ENCODE results near the gene PDZRN3.

The PDZRN3 gene

DNA sequence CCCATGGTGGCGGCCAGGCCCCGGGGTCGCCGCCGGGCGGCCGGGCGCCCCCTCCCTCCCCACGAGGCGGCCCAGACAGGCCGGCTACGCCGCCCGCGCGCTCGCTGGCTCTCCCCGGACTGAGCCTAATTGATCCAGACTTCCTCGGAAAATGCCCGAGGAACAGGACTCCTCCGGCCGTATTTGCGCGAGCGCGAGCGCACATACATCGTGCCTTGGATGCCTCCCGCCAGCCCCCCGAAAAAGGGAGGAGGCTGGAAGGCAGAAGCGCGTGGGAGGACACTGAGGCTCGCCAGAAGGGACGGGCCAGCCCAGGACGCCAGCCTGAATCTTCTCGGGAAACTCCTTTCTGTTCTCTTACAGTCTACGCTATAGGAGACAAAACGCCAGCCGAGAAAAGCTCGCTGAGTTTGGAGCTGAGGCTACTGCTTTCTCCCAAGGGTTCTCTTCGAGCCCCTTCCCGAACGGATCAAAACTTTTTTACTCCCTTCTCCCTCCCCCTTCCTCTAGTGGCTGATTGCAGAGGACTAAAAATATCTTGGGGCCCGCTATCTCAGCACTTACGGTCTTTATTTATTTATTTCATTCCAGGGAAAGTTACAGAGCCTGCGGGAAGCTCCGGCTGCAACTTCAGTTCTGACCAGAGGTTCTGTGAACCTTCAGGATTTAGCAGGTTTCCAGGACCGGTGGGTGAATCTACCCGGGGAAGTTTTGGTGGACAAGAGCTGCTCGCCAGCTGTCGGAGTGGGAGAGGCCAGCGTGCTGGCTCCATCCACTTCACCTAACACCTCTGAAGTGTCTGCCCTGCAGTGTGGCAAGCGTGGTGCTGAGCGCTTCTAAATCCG, at the start of gene PDZRN3:
TSS of gene PDZRN3 (minus strand) at position 121 of the 845 bp plus-strand sequence.
- peak; percentile 8 for DNase-seq

DNA sequence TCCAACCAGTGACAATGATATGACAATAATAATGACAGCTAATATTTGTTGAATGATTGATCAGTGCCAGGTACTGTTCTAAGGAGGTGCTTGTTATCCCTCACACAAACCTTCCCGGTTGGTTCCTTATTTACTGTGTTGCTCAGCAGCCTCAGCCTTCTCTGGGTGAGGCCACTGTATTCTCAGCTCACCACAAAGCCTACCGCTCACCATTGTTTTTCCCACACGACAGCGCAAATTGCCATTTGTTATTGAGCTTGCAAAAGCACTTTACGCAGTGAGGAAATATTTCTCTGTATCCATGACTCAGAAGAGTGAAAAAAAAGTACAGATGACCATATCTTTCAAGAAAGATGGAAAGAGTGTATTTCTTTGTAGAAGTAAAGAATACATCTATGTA, 49.5 kb upstream of the PDZRN3 start:
- no peak for DNase-seq

DNA sequence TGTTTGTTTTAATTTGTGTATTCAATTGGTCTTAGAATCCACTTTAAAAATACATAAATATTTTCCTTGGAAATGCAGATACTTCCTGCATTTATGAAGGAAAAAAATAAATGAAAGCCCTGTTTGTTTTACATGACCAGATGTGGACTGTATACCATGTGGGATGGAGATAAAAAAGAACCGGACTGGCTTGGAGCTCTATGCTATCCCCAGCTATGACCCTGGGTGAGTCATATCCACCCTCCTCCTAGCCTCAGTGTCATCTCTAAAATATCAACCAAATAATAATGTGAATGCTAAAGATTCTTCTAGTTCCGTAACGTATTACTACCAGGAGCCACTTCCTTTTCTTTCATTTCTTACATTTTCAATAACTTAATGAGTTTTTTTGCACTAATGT, 44.5 kb upstream of the PDZRN3 start:
- no peak for DNase-seq

DNA sequence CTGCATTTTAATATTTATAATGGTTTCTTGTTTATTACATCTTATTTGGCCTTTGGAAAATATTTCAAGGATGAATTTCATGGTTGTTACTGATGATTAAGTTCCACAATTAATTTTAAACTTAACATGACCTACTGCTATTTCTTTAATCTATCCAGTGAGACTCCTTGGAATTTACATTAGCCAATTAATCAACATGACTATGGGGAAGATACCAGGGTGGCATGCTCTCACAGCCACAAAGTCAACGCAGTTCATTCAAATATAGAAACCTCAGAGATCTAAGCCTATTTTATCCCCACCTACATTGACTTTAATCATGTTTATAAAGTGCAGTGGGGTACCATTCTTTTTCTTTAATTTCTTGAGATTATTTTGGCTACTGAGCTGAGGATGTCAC, 43.6 kb upstream of the PDZRN3 start:
- DNase-seq: no peak

DNA sequence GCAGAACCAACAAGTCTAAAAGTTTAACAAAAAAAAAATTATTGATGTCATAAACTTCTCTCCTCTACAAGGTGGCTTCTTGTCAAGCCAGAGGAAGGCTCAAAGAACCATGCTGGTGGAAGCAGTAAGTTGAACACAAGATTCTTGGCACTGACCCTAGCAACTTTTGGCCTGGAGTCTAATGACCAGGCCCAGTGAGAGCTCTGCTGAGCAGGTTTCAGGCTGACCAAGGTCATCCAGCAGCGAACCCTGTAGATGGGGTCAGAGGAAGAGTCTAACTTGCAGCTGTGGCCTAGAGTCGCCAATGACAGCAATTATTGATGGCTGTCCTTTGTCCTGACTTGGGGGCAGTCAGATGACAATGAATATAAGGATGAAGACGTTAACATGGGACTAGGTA, 43.1 kb upstream of the PDZRN3 start:
- DNase-seq: no peak

DNA sequence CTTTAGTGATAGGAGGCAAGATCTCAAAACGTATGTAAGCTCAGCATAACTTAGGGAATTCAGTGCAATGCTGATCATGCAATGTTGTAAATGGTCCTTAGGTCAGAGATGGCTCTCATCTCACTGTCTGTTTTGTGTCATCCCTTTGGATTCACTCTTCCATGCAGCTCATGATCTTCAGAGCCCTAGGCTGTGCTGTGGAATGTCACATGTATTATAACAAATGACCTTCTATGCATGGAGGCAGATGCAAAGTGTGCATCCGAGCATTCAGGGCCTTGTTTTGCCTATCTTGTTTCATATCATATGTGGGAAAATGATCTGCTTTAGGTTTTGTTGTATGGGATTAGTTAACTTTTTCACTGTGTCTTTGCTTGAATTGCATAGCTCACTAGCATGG, 40.5 kb upstream of the PDZRN3 start:
- DNase-seq: no peak

DNA sequence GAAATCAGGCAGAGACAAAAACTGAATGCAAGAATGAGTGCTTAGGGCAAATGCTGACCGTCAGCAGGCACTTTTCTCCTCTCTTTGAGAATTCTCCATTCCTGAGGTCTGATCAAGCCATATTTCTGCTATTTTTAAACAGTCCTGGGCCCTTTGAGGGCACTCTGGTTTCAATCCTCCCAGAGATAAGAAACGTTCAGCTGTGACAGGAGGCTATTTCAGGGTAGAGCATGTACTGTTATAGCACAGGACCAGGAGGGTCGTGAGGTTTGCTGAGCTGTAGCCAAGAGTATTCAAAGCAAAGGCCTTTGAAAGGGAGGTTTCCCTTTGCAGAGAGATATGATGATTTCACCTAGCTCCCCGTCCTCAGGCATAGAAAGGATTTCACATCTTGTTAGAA, 39.6 kb upstream of the PDZRN3 start:
- DNase-seq: no peak

DNA sequence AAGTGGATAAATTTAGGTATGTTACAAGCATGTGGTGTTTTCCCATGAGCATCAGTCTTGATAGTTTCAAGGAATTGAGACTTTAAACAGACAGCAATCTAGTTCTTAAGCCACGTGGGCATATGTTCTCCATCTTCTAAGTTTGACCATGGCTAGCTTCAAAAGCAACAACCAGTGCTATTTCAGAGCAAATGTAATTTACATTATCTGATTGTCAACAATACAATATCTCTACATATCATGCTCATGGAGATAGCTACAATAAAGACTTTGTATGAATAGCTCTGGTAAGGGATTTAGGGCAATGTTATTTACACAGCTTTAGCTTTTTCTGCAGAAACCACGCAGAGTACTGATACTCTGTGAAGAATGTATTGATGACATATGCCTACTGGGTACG, 38.8 kb upstream of the PDZRN3 start:
- DNase-seq: no peak

DNA sequence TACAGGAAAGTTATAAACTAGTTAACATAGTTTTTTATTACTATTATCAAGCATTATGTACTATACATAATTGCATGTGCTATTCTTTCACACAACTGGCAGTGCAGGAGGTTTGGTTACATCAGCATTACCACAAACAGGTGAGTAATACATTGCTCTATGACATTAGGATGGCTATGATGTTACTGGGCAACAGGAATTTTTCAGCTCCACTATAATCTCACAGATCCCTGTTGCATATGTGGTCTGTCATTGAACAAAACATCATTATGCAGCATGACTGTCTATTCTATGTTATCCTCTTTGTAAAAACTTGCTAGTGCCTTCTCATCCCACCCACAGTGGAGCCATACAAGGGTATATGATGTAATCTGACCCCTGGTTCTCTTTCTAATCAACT, 36.5 kb upstream of the PDZRN3 start:
- no peak for DNase-seq

DNA sequence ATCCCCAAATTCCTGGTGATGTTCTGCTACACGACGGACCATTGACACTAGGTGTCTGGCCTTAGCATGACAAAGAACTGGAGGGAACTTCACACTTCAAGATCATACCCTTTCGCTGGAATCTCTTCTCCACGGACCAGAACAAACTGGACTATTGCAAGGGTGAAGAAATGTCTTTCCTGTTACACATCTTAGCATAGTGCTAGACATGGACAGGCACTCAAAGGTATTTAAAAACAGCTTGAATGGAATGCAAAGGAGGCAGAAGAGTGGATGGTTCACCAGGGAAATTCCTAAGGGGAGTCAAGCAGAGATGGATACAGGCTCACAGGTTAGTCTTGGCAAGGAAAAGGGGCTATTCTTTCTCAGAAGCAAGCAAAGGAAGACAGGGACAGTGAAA, 33.5 kb upstream of the PDZRN3 start:
- no peak for DNase-seq

DNA sequence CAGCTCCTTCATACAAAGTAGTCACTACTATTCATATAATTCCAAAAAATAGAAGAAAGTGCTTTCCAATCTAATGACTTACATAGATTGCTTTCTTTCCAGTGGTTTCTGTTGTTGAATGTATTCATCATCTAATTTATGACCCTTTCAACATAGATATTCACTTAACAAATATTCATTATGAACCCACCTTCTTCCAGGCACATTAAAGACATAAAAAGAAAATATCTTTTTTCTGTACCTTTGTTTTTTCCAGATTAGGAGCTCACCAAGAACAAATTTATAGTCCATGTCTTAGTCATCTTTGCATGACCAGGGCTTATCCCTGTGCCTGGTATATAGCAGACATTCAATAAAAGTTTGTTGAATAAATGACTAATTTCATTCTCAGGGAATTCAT, 32.4 kb upstream of the PDZRN3 start:
- no peak for DNase-seq

DNA sequence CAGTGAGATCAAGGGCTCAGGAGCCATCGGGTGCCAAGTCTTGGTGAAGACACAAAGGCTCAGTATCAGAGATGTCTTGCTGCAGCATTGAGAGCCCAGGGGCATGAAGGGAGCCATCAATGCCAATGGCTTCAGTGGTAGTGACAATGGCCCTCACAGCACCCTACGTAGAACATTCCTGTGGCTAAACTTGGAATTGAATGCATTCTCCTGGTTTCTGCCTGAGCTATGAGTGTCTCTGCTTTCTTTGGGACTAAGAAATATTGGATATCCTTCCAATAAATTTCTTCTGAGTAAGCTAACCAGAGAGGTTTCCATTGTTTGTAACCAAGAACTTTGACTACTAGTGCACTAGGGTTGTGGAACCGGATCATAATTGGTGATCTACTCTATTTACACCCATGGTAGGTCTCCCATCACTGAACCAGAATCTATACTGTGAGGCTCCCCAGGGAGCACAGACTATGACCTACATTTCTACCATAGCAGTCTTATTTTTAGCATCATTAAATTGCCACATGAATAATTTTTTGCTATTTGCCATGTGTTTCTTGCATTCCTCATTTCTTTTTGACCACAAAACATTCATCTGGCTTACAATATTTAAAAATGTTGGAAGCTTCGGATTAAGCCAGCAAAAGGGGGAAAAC, 31.6 kb upstream of the PDZRN3 start:
- no peak for DNase-seq

DNA sequence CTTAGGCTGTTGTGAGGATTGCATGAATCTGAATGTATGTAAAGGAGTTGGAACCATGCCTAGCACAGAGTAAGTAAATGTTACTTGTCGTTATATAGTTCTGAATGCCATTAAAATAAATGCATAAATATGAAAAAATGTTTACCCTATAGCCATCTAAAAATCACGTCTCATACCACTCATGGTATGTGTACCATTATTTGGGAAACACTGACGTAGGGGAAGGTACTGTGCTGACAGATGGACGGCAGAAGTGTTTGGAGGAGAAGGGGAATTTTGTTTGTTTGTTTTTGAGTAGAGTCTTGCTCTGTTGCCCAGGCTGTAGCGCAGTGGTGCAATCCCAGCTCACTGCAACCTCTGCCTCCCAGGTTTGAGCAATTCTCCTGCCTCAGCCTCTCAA, 30.5 kb upstream of the PDZRN3 start:
- no peak for DNase-seq

DNA sequence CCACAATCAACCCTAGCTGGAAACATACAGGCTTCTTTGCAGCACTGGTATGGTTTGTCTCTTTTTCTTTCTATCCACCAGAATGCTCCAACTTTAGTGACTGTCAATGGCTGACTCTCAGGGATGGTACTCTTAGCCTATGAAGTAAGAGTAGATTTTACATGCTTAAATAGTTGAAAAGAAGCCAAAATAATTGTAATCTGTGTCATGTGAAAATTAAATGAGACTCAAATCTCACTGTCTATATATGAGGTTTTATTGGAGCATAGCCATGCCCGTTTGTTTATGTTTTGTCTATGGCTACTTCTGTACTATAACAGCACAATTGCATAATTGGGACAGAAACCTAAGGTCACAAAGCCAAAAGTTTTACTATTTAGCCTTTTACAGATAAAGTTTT, 29.1 kb upstream of the PDZRN3 start:
- no peak for DNase-seq

DNA sequence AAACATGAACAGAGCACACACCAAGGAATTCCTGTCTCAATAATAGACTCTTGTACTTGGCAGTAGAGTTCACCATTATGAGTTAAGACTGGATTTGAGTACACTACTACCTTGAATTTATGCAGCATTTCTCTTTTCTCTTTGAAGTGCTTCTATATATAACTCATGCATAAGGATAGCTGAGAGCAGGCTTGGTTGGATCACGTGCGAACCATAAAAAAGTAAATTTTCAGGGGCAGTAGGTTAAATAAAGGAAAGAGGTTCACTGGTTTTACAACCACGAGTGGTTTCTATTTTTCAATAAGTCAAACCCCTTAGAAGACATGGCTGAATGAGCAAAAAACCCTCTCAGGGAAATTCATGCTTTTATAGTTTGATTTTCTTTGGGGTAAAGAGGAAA, 28.6 kb upstream of the PDZRN3 start:
- DNase-seq: no peak

DNA sequence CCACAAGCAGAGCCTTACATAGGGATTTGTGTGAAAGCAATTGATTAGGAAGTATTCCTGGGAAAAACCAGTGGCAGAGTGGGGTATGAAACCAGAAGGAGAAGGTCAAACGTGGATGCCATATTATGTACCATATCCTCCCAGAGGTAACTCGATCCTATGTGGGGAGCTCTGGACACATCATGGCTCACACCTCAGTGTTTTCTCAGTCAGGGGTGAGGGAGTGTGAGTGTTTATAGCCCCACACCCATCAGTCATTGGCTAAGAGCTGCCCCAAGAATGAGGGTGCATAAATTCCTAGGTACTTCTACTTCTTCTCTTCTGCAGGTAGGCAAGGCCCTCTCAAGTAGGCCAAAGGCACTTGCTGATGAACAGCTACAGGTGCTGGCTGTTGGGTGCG, 28.2 kb upstream of the PDZRN3 start:
- no peak for DNase-seq

DNA sequence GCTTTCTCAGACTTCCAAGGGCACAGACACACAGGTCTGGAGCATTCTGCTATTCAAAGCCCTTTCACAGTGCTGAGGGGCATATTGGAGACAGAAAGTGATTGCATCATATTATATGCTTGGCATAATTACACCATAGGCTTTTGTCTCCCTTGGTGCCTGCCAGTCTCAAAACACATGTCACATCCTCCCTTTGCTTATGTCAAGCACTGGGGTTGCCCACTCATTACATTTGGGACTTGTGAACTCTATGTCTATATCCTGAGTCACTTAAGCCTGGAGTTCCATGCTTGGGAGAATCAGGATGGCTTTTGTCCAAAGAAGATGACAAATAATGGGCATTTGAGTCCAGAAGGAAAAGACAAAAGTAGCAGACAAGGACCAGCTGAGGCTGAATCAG, 12.3 kb upstream of the PDZRN3 start:
- DNase-seq: no peak

DNA sequence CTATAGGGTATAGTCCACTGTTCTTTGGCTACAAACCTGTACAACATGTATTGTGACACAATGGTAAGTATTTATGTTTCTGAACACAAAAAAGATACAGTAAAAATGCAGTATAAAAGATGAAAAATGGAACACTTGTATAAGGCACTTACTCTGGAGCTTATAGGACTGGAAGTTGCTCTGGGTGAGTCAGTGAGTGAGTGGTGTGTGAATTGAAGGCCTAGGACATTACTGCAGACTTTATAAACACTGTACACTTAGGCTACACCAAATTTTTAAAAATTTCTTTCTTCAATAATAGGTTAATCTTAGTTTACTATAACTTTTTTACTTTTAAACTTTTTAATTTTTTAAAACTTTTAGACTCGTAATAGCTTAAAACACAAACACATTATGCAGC, 10.5 kb upstream of the PDZRN3 start:
- DNase-seq: no peak

DNA sequence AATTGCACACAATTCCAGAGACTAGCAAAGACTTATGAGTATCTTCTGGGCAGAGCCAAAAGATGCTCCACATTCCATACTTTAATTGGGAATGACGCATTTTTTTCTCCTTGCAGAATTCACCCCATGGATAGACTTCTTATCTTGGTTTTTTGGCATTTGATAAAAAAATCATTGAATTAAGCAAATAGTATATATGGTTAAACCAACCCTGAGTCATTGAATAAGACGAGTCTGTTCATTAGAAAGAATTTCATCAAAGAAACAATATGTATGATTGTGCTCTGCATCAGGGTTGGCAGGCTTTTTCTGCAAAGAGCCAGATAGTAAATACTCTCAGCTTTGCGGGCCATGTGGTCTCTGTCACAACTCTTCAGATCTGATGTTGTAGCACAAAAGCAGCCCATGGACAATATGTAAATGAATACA, 9.2 kb upstream of the PDZRN3 start:
- no peak for DNase-seq

DNA sequence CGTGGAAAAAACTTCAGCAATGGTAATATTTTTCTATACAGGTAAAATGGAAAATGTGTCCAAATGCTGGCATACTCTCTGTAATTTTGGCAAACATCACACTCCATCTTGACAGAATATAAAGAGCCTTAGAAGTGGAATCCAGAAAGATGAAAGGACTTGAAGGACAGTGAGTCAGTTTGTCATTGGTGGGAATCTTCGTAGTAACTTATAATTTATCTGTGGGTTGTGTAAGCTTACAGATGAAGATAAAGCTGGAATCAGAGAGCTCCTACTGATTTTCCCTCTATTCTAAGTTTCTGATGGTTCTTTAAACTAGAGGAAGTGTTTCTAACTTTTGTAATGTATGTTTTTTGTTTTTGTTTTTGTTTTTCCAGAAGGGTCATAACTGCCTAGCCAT, 8.7 kb upstream of the PDZRN3 start:
- no peak for DNase-seq

DNA sequence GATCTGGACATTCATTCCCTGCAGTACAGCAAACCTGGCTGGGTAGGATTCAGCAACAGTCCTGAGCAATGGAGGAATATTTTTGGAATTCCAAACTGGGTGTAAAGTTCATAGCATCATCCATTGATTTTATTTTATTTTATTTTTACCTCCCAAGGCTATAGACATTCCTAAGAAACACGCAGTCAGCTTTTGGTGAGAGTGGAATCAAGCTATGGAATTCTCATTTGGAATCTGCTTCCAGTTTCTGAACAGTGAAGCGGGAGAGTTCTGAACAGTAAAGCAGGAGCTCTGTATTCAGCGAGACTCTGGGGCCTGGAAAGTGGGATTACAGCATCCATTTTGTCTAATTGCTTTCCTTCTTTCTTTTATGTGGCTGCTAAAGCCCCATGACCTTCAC, 1.4 kb upstream of the PDZRN3 start:
- DNase-seq: no peak

DNA sequence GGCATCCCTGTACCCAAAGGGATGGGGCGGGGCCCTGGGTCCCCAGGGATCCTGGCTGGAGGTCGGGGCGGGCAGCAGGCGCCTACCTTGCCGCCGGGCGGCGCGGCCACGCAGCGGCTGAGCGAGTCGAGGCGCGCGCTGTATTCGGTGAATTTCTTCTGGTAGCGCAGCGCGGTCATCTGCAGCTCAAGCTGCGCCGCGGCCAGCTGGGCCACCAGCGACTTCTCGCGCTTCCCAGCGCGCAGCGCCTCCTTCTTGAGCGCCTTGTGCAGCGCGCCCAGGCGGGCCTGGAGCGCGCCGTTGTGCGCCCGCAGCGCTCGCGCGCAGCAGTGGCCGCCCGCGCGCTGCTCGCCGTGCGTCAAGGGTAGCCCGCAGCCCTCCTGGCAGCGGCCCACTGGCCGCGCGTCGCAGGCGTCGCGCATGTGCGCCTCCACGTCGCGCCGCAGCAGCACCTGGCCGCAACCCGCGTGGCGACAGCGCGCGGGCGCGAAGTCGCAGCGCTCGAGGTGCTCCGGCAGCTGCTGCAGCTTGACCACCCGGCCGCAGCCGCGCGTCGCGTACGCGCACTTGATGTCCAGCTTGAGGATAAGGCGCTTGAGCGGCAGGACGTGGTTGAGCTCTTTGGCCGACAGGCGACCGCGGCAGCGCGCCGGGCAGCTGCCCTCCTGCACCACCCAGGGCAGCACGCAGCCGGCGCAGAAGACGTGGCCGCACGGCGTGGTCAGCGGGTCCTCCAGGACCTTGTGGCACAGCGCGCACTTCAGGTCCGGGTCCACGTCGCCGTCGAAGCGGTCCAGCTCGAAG, 522 bp downstream of the PDZRN3 start:
- peak; percentile 32 for DNase-seq

DNA sequence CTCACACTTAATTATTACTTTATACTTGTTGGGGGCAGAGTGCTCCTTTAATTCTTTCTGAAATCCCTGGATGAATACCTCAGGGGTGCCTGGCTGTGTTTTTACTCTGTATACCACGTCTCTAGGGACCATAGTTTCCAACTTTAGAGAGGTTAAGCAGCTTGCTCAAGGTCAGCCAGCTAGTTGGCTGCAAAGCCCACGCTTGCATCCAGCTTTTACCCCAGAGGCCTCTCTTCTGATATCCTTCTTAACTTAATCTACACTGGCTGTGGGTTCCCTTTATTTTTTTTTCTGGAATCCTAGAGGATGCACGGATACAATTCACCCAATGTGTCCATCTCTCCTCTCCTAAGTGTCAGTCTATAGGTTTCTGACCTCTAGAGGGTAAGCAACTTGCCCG, 1.4 kb downstream of the PDZRN3 start:
- no peak for DNase-seq

Measured in NCI-H1092 (cell line).